Neural progenitor cell (in vitro differentiated cells): ENCODE data around the gene MAST2. TPM values are rescaled to one million over a fixed set of nuclear protein-coding genes. Genes with fewer than 3 reads are reported as not detected.

Experiments used
- DNase-seq: peaks from one replicate; pipeline ENCODE4 v3.0.0-alpha.2; 2016; ENCODE audit warnings: low spot score
- H2AFZ ChIP-seq: fragments of 200-600 bp; sonication (generic); replicated peaks from 2 replicates; pipeline ENCODE4 v1.6.1; 2016; ENCODE audit warnings: antibody characterized with exemption
- H3F3A ChIP-seq: fragments of 200-600 bp; sonication (generic); 2 replicates; pipeline ENCODE4 v1.6.1; 2016; ENCODE audit warnings: antibody characterized with exemption, low read depth
- H3K27ac ChIP-seq: fragments of 200-600 bp; sonication (generic); 2 replicates; pipeline ENCODE4 v1.5.1; 2016; ENCODE audit warnings: mild to moderate bottlenecking
- H3K27me3 ChIP-seq: fragments of 200-600 bp; sonication (generic); 2 replicates; pipeline ENCODE4 v1.6.1; 2016; ENCODE audit warnings: mild to moderate bottlenecking, moderate library complexity
- H3K36me3 ChIP-seq: fragments of 200-600 bp; sonication (generic); 2 replicates; pipeline ENCODE4 v1.5.1; 2016
- H3K4me1 ChIP-seq: fragments of 200-600 bp; sonication (generic); 2 replicates; pipeline ENCODE4 v1.6.1; 2016; ENCODE audit warnings: mixed run types
- H3K4me2 ChIP-seq: fragments of 200-600 bp; sonication (generic); 2 replicates; pipeline ENCODE4 v1.6.1; 2016
- H3K4me3 ChIP-seq: fragments of 200-600 bp; sonication (generic); 2 replicates; pipeline ENCODE4 v1.5.1; 2016
- H3K79me2 ChIP-seq: fragments of 200-600 bp; sonication (generic); 2 replicates; pipeline ENCODE4 v1.6.1; 2016; ENCODE audit warnings: low read depth
- H3K9ac ChIP-seq: fragments of 200-600 bp; sonication (generic); 2 replicates; pipeline ENCODE4 v1.6.1; 2016
- H3K9me3 ChIP-seq: fragments of 200-600 bp; sonication (generic); 2 replicates; pipeline ENCODE4 v1.5.1; 2016; ENCODE audit warnings: low read depth
- H4K20me1 ChIP-seq: fragments of 200-600 bp; sonication (generic); 2 replicates; pipeline ENCODE4 v1.6.1; 2016; ENCODE audit warnings: low read depth
- H3K27ac Mint-ChIP-seq: 3 replicates; pipeline ENCODE4 v1.8.0; 2021; ENCODE audit warnings: mixed read lengths
- H3K27me3 Mint-ChIP-seq: 2 replicates; pipeline ENCODE4 v1.8.0; 2022; ENCODE audit warnings: low read depth, mild to moderate bottlenecking, inconsistent platforms, moderate library complexity, mixed read lengths; ENCODE audit not compliant: insufficient read depth
- H3K36me3 Mint-ChIP-seq: 3 replicates; pipeline ENCODE4 v1.8.0; 2021; ENCODE audit warnings: mixed read lengths
- H3K4me1 Mint-ChIP-seq: 3 replicates; pipeline ENCODE4 v1.8.0; 2021; ENCODE audit warnings: mixed read lengths
- H3K4me3 Mint-ChIP-seq: 3 replicates; pipeline ENCODE4 v1.8.0; 2021; ENCODE audit warnings: mild to moderate bottlenecking, moderate library complexity, mixed read lengths
- H3K9me3 Mint-ChIP-seq: 3 replicates; pipeline ENCODE4 v1.8.0; 2020; ENCODE audit warnings: mixed read lengths
- CTCF ChIP-seq: fragments of 200-600 bp; sonication (generic); IDR thresholded peaks from 2 replicates; pipeline ENCODE4 v1.5.1; 2017; ENCODE audit warnings: antibody characterized with exemption, mild to moderate bottlenecking
- EZH2 ChIP-seq: fragments of 200-600 bp; sonication (generic); IDR thresholded peaks from 2 replicates; pipeline ENCODE4 v1.6.1; 2017; ENCODE audit warnings: antibody characterized with exemption, mild to moderate bottlenecking, moderate library complexity
- EZH2phosphoT487 ChIP-seq: fragments of 200-600 bp; sonication (generic); IDR thresholded peaks from 2 replicates; pipeline ENCODE4 v1.6.1; 2017; ENCODE audit warnings: antibody characterized with exemption
- total RNA-seq: library from RNA; depleted of rRNA; stranded (reverse); fragments of >200 nt; gene quantifications from 2 replicates; pipeline ENCODE4 v1.2.3, GENCODE V29; 2015; ENCODE audit warnings: low replicate concordance

MAST2 gene
- total RNA-seq, 1 donor from 2014 or later = 5.5 TPM

- Histone ChIP-seq H3K9ac (no peak overlapping the region), H2AFZ (no peak overlapping the region), H3F3A (peaks cover 9% of the 10 kb centered on the region), H3K27ac (no peak overlapping the region), H3K36me3 (no peaks in the 10 kb centered on the region), H3K27me3 (no peaks in the 10 kb centered on the region), H3K4me2 (no peak overlapping the region), H3K4me1 (peaks cover 20% of the 10 kb centered on the region), H3K9me3 (no peaks in the 10 kb centered on the region), H4K20me1 (no peaks in the 10 kb centered on the region), H3K79me2 (no peaks in the 10 kb centered on the region), H3K4me3 (no peak overlapping the region)
- no peak for TF ChIP-seq EZH2phosphoT487
- no peak for TF ChIP-seq CTCF
- TF ChIP-seq EZH2 = no peak
- Mint-ChIP-seq H3K4me1 (no peaks in the 10 kb centered on the region), H3K9me3 (no peaks in the 10 kb centered on the region), H3K36me3 (peaks cover 12% of the 10 kb centered on the region), H3K4me3 (no peak overlapping the region), H3K27ac (no peak overlapping the region), H3K27me3 (no peaks in the 10 kb centered on the region)
- DNase-seq = no peak
Observed at GRCh38 chr1:46021046-46021996, 217.9 kb downstream of the MAST2 start.

- Mint-ChIP-seq H3K27me3 (peaks cover 3% of the 10 kb centered on the region), H3K4me1 (no peaks in the 10 kb centered on the region), H3K27ac (no peak overlapping the region), H3K36me3 (peaks cover 23% of the 10 kb centered on the region), H3K4me3 (no peak overlapping the region), H3K9me3 (no peaks in the 10 kb centered on the region)
- Histone ChIP-seq H2AFZ (no peak overlapping the region), H3K27me3 (no peaks in the 10 kb centered on the region), H3K4me2 (no peak overlapping the region), H3F3A (no peaks in the 10 kb centered on the region), H3K79me2 (no peaks in the 10 kb centered on the region), H4K20me1 (no peaks in the 10 kb centered on the region), H3K9ac (no peak overlapping the region), H3K4me1 (no peaks in the 10 kb centered on the region), H3K9me3 (no peaks in the 10 kb centered on the region), H3K27ac (no peak overlapping the region), H3K36me3 (no peaks in the 10 kb centered on the region), H3K4me3 (no peak overlapping the region)
- DNase-seq = no peak
- no peak for TF ChIP-seq EZH2
- no peak for TF ChIP-seq EZH2phosphoT487
- TF ChIP-seq CTCF = no peak
Observed at GRCh38 chr1:46026531-46026930, 223.1 kb downstream of the MAST2 start.

- Histone ChIP-seq H3K9ac (no peak overlapping the region), H3K9me3 (no peaks in the 10 kb centered on the region), H3K4me2 (no peak overlapping the region), H2AFZ (no peak overlapping the region), H4K20me1 (no peaks in the 10 kb centered on the region), H3K27me3 (no peaks in the 10 kb centered on the region), H3K4me1 (no peaks in the 10 kb centered on the region), H3F3A (no peaks in the 10 kb centered on the region), H3K27ac (no peak overlapping the region), H3K79me2 (no peaks in the 10 kb centered on the region), H3K4me3 (no peak overlapping the region), H3K36me3 (no peaks in the 10 kb centered on the region)
- Mint-ChIP-seq H3K27ac (no peak overlapping the region), H3K27me3 (peaks cover 3% of the 10 kb centered on the region), H3K9me3 (no peaks in the 10 kb centered on the region), H3K4me3 (no peak overlapping the region), H3K4me1 (no peaks in the 10 kb centered on the region), H3K36me3 (peaks cover 23% of the 10 kb centered on the region)
- DNase-seq = no peak
- no peak for TF ChIP-seq EZH2phosphoT487
- no peak for TF ChIP-seq CTCF
- no peak for TF ChIP-seq EZH2
Observed at GRCh38 chr1:46027788-46028573, 224.6 kb downstream of the MAST2 start.
